ENCODE data around the gene TP53I3.

Gene TP53I3

DNA sequence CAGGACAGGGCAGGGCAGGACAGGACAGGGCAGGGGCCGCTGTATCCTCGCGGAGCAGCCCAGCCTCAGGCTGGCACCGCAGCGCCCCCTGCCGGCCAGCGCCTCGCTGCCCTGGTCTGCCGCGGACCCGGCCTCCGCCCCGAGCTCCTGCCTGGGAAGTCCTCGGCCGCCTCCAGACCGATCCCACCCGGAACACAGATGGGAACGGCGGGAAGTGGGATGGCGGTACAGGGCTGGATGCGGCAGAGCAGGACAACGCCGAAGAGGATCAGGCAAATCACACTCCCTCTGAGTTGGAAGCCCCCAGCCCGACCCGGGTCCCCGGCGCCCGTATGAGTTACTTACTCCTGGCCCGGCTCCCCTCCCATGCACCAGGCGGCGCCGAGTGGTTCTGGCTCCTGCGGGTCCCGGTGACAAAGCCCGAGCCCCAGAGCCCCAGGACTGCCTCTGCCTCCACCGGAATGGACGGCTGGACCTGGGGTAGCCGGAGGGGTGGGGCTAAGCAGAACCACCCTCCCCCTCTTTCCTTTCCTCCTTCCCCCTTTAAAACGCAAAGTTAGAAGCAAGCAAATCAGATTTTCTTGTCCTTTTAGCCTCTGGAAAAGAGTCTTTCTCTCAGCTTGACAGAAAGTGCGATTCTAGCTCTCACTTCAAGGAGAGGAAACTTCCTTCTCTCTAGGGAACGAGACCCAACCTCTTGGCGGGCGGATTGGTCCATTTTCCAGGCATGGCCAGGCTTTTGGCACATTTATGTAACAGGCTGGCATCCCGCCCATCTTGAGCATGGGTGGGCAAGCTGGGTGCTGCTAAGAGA is at the start of gene TP53I3:
TSS of gene TP53I3 (minus strand) at position 449 of the 814 bp plus-strand sequence. CDS start 508 bp downstream, outside the sequence.
- H3K27me3 ChIP-seq (ENCODE audit: control insufficient read depth, insufficient read depth, low read length), result no peaks in the 10 kb centered on the region
- H3K36me3 ChIP-seq (ENCODE audit: control insufficient read depth, insufficient read depth, low read length), result peaks cover 13% of the 10 kb centered on the region
- peak within 1 kb of the TSS; percentile 88 for H3K9ac ChIP-seq (ENCODE audit: low read depth, low read length)
- peaks cover 7% of the 10 kb centered on the region for H3K4me1 ChIP-seq (ENCODE audit: control insufficient read depth, insufficient read depth, low read length)
- no peaks in the 10 kb centered on the region for H3K9me3 ChIP-seq (ENCODE audit: control insufficient read depth, insufficient read depth, low read length)
- peak within 1 kb of the TSS; percentile 92 for H3K4me3 ChIP-seq (ENCODE audit: low read depth, low read length)

- H3K36me3 ChIP-seq (ENCODE audit: control insufficient read depth, insufficient read depth, low read length), result no peaks in the 10 kb centered on the region
- no peaks in the 10 kb centered on the region for H3K9me3 ChIP-seq (ENCODE audit: control insufficient read depth, insufficient read depth, low read length)
- H3K4me3 ChIP-seq (ENCODE audit: low read depth, low read length), result no peak overlapping the region
- H3K9ac ChIP-seq (ENCODE audit: low read depth, low read length), result no peak overlapping the region
- H3K4me1 ChIP-seq (ENCODE audit: control insufficient read depth, insufficient read depth, low read length), result no peaks in the 10 kb centered on the region
- H3K27me3 ChIP-seq (ENCODE audit: control insufficient read depth, insufficient read depth, low read length), result no peaks in the 10 kb centered on the region
Measured at GRCh38 chr2:24132543-24132942, 47.9 kb upstream of the TP53I3 start.

- Histone ChIP-seq H3K9me3 (ENCODE audit: control insufficient read depth, insufficient read depth, low read length) (no peaks in the 10 kb centered on the region), H3K27me3 (ENCODE audit: control insufficient read depth, insufficient read depth, low read length) (peaks cover 3% of the 10 kb centered on the region), H3K9ac (ENCODE audit: low read depth, low read length) (no peak overlapping the region), H3K4me1 (ENCODE audit: control insufficient read depth, insufficient read depth, low read length) (no peaks in the 10 kb centered on the region), H3K4me3 (ENCODE audit: low read depth, low read length) (no peak overlapping the region), H3K36me3 (ENCODE audit: control insufficient read depth, insufficient read depth, low read length) (no peaks in the 10 kb centered on the region)
Measured at GRCh38 chr2:24125956-24126355, 41.3 kb upstream of the TP53I3 start.

- Histone ChIP-seq H3K27me3 (ENCODE audit: control insufficient read depth, insufficient read depth, low read length) (peaks cover 3% of the 10 kb centered on the region), H3K4me3 (ENCODE audit: low read depth, low read length) (peak overlapping the region; percentile 90)
Measured at GRCh38 chr2:24123922-24124580, 39.4 kb upstream of the TP53I3 start.

GRCh38 chr2:24123195-24123921 is 38.7 kb upstream of the TP53I3 start, which contains the start of the genes FAM228B and PFN4:
TSS of gene FAM228B (plus strand) at chr2:24123469. CDS start at chr2:24124362, 893 bp downstream.
TSS of gene PFN4 (minus strand) at chr2:24123334. CDS start at chr2:24122535, 799 bp downstream.
- Histone ChIP-seq H3K4me3 (ENCODE audit: low read depth, low read length) (peak within 1 kb of the TSS; percentile 90), H3K9ac (ENCODE audit: low read depth, low read length) (peak within 1 kb of the TSS; percentile 60), H3K27me3 (ENCODE audit: control insufficient read depth, insufficient read depth, low read length) (peaks cover 3% of the 10 kb centered on the region), H3K9me3 (ENCODE audit: control insufficient read depth, insufficient read depth, low read length) (no peaks in the 10 kb centered on the region), H3K36me3 (ENCODE audit: control insufficient read depth, insufficient read depth, low read length) (no peaks in the 10 kb centered on the region), H3K4me1 (ENCODE audit: control insufficient read depth, insufficient read depth, low read length) (no peaks in the 10 kb centered on the region)

More at GRCh38 chr2:24123922-24124580, 39.4 kb upstream of the TP53I3 start:
- Histone ChIP-seq H3K9me3 (ENCODE audit: control insufficient read depth, insufficient read depth, low read length) (no peaks in the 10 kb centered on the region), H3K4me1 (ENCODE audit: control insufficient read depth, insufficient read depth, low read length) (no peaks in the 10 kb centered on the region), H3K9ac (ENCODE audit: low read depth, low read length) (peak overlapping the region; percentile 60), H3K36me3 (ENCODE audit: control insufficient read depth, insufficient read depth, low read length) (no peaks in the 10 kb centered on the region)

DNA sequence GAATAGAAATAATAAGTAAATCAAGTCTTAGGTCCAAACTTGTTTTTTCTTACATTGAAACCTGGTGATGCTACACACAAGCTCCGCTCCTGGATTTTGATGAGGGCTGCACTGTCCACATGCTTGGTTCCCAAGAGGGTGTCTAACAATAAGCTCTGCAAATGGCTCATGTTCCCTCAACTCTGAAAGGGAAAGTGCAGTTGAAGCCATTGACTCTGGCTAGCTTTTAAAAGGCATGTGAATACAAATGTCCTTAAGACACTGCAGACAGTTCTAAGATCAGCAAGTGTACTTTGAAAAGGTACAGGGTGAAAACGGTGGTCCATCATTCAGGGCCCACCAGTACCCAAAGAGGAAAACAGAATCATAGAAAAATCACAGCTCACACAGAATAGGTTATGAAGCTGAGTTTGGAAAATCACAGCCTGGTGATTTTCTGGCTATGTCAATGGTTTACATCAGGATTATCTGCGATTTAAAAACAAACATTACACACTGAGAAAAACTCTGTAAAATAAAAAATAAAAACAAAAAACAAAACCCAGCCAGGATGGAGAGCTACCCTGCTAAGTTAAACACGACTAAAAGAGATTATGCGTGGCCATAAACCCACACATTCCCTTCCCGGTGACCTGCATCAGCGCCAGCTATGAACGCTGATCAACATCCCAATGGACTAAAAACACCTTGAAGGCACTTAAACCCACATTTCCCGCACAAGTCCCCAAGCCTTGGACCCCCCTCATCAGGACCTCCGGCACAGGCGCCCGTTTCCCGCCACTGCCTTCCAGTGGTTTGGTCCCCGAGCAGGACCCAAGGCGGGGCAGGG is 37.9 kb upstream of the TP53I3 start:
- peak overlapping the region; percentile 90 for H3K4me3 ChIP-seq (ENCODE audit: low read depth, low read length)
- no peaks in the 10 kb centered on the region for H3K9me3 ChIP-seq (ENCODE audit: control insufficient read depth, insufficient read depth, low read length)
- no peaks in the 10 kb centered on the region for H3K4me1 ChIP-seq (ENCODE audit: control insufficient read depth, insufficient read depth, low read length)
- no peaks in the 10 kb centered on the region for H3K36me3 ChIP-seq (ENCODE audit: control insufficient read depth, insufficient read depth, low read length)
- H3K9ac ChIP-seq (ENCODE audit: low read depth, low read length), result peak overlapping the region; percentile 26
- peaks cover 3% of the 10 kb centered on the region for H3K27me3 ChIP-seq (ENCODE audit: control insufficient read depth, insufficient read depth, low read length)

GRCh38 chr2:24121469-24121868 is 36.8 kb upstream of the TP53I3 start:
- Histone ChIP-seq H3K4me1 (ENCODE audit: control insufficient read depth, insufficient read depth, low read length) (no peaks in the 10 kb centered on the region), H3K27me3 (ENCODE audit: control insufficient read depth, insufficient read depth, low read length) (peaks cover 3% of the 10 kb centered on the region), H3K36me3 (ENCODE audit: control insufficient read depth, insufficient read depth, low read length) (no peaks in the 10 kb centered on the region), H3K4me3 (ENCODE audit: low read depth, low read length) (no peak overlapping the region), H3K9ac (ENCODE audit: low read depth, low read length) (no peak overlapping the region), H3K9me3 (ENCODE audit: control insufficient read depth, insufficient read depth, low read length) (no peaks in the 10 kb centered on the region)

DNA sequence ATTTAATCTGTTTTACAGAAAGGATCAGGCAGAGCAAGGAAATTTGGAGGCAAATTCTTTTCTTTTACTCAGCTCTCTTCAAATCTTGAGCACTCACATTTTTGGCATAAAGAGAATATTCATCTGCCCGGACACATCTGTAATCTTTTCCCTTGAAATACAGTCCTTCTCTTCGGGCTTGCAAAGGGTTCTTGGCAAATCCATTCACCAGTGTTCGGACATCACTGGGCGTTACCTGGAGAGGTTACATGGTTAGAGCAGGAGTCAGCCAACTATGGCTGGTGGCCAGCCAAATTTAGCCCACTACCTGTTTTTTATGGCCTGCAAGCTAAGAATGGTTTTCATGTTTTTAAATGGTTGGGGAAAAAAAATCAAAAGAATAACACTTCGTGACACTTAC is 36.4 kb upstream of the TP53I3 start:
- no peaks in the 10 kb centered on the region for H3K4me1 ChIP-seq (ENCODE audit: control insufficient read depth, insufficient read depth, low read length)
- peaks cover 3% of the 10 kb centered on the region for H3K27me3 ChIP-seq (ENCODE audit: control insufficient read depth, insufficient read depth, low read length)

DNA sequence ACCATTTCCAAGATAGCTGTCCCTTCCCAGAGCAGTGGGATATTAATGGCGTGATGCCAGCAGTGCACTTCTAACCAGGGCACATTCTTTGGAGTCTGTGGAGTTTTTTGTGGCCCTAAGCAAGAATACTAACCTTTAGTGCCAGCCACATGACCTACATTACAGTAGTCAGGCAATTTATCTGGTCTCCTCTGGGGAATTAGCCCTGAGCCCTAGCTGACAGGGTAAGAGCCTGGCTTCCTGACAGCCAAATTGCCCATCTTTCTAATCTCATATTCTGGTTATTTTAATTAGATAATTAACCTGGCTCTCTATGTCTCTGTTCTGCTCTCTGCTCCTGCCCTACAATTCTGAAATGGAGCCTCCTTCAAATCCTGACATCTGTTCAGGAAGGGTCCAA is 33.3 kb upstream of the TP53I3 start:
- Histone ChIP-seq H3K9me3 (ENCODE audit: control insufficient read depth, insufficient read depth, low read length) (peaks cover 6% of the 10 kb centered on the region), H3K36me3 (ENCODE audit: control insufficient read depth, insufficient read depth, low read length) (no peaks in the 10 kb centered on the region), H3K27me3 (ENCODE audit: control insufficient read depth, insufficient read depth, low read length) (no peaks in the 10 kb centered on the region), H3K4me3 (ENCODE audit: low read depth, low read length) (no peak overlapping the region), H3K9ac (ENCODE audit: low read depth, low read length) (no peak overlapping the region), H3K4me1 (ENCODE audit: control insufficient read depth, insufficient read depth, low read length) (no peaks in the 10 kb centered on the region)

More for the DNA sequence above, 36.4 kb upstream of the TP53I3 start:
- no peaks in the 10 kb centered on the region for H3K9me3 ChIP-seq (ENCODE audit: control insufficient read depth, insufficient read depth, low read length)
- no peaks in the 10 kb centered on the region for H3K36me3 ChIP-seq (ENCODE audit: control insufficient read depth, insufficient read depth, low read length)
- H3K4me3 ChIP-seq (ENCODE audit: low read depth, low read length), result no peak overlapping the region
- H3K9ac ChIP-seq (ENCODE audit: low read depth, low read length), result no peak overlapping the region

DNA sequence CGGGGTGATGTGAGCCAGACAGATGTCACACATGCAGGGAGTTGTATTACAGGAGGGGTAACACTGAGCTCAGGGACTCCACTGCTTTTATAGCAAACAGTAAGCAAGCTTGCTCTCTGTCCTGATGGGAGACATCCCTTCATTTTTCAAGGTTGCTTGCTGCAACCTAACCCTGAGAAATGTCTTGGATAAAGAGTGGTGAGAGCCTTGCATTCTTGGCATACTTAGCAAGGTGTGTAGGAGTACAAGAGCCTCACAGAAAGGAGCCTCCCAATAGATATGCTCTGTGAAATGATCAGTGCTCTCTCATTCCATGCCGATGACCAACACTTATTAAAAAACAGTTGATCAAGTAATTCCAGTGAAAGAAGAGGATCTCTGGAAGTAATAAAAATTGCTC is 30.4 kb upstream of the TP53I3 start:
- Histone ChIP-seq H3K27me3 (ENCODE audit: control insufficient read depth, insufficient read depth, low read length) (no peaks in the 10 kb centered on the region), H3K36me3 (ENCODE audit: control insufficient read depth, insufficient read depth, low read length) (no peaks in the 10 kb centered on the region), H3K4me3 (ENCODE audit: low read depth, low read length) (no peak overlapping the region), H3K4me1 (ENCODE audit: control insufficient read depth, insufficient read depth, low read length) (no peaks in the 10 kb centered on the region), H3K9ac (ENCODE audit: low read depth, low read length) (no peak overlapping the region), H3K9me3 (ENCODE audit: control insufficient read depth, insufficient read depth, low read length) (peaks cover 6% of the 10 kb centered on the region)

- Histone ChIP-seq H3K9ac (ENCODE audit: low read depth, low read length) (no peak overlapping the region), H3K27me3 (ENCODE audit: control insufficient read depth, insufficient read depth, low read length) (no peaks in the 10 kb centered on the region), H3K36me3 (ENCODE audit: control insufficient read depth, insufficient read depth, low read length) (no peaks in the 10 kb centered on the region), H3K4me1 (ENCODE audit: control insufficient read depth, insufficient read depth, low read length) (no peaks in the 10 kb centered on the region), H3K4me3 (ENCODE audit: low read depth, low read length) (no peak overlapping the region), H3K9me3 (ENCODE audit: control insufficient read depth, insufficient read depth, low read length) (peaks cover 6% of the 10 kb centered on the region)
Measured at GRCh38 chr2:24111407-24111901, 26.8 kb upstream of the TP53I3 start.

Measured in iPS-15b (cell line).